Testis (tissue), 3 donors: ENCODE measurements around the gene ZBTB7C. TPM values are rescaled to one million over a fixed set of nuclear protein-coding genes. Genes with fewer than 3 reads are reported as not detected.
"Not testable (repeated sequence)": the region's sequence is repeated elsewhere in the genome, so short reads cannot be mapped to it uniquely, and the experiment has no call there.

Experiments
- DNase-seq: peaks from one replicate; pipeline ENCODE4 v3.0.0-alpha.2; 2019
- H3K27ac ChIP-seq, 2 donors: fragments of 200-600 bp; sonication (generic); one replicate each; pipeline ENCODE4 v1.5.1; 2019
- H3K27me3 ChIP-seq: fragments of 200-600 bp; sonication (generic); one replicate; pipeline ENCODE4 v1.5.1; 2019
- H3K36me3 ChIP-seq: fragments of 200-600 bp; sonication (generic); one replicate; pipeline ENCODE4 v1.5.1; 2017; ENCODE audit warnings: low read depth; ENCODE audit errors: missing control alignments
- H3K4me1 ChIP-seq: fragments of 200-600 bp; sonication (generic); one replicate; pipeline ENCODE4 v1.5.1; 2019
- H3K4me3 ChIP-seq, 2 donors: fragments of 200-600 bp; sonication (generic); one replicate each; pipeline ENCODE4 v1.5.1; 2017 to 2019
- H3K9me3 ChIP-seq: fragments of 200-600 bp; sonication (generic); one replicate; pipeline ENCODE4 v1.5.1; 2017
- POLR2A ChIP-seq: fragments of 450-650 bp; IDR thresholded peaks from one replicate; pipeline ENCODE4 v1.6.1; 2017; ENCODE audit warnings: antibody characterized with exemption, mild to moderate bottlenecking, moderate library complexity
- WGBS, 2 donors: methylation state at CpG; one replicate each; pipeline ENCODE4 v1.1.5; 2018; 5-methylcytosine and 5-hydroxymethylcytosine counted together
- intact Hi-C: fragments of 100-400 bp; cut with DNase I; formaldehyde crosslinking; loops from one replicate; pipeline ENCODE4 v1.15.1; 2023; ENCODE audit warnings: low total_unique reads
- polyA plus RNA-seq: library from polyadenylated mRNA; stranded (reverse); fragments of 350-450 nt; fragmentation: Illumina TruSeq; extraction: RNeasy Lipid Tissue Mini Kit (QIAGEN cat#74804); gene quantifications from one replicate; pipeline ENCODE4 v1.2.3, GENCODE V29; 2014; ENCODE audit warnings: low read depth, low replicate concordance; ENCODE audit not compliant: insufficient read depth
- total RNA-seq, 2 donors: library from RNA; depleted of rRNA; stranded (reverse); fragments of >200 nt; gene quantifications; one replicate each; pipeline ENCODE4 v1.2.3, GENCODE V29; 2016
- TF ChIP-seq, protein P1 (sequence below), 3 experiments: fragments of 450-650 bp in 2 of 3; fragments of 200-600 bp in 1 of 3; sonication (generic) in 1 of 3; IDR thresholded peaks; one replicate each; pipeline ENCODE4 v1.5.1; 2016 to 2019; ENCODE audit warnings: antibody characterized with exemption in 3 of 3, mild to moderate bottlenecking in 2 of 3, moderate library complexity in 1 of 3

ZBTB7C gene
- total and polyA plus RNA-seq, 3 donors from 2014 or later, result 14.1 to 65.4 (median 42.4) TPM

DNA sequence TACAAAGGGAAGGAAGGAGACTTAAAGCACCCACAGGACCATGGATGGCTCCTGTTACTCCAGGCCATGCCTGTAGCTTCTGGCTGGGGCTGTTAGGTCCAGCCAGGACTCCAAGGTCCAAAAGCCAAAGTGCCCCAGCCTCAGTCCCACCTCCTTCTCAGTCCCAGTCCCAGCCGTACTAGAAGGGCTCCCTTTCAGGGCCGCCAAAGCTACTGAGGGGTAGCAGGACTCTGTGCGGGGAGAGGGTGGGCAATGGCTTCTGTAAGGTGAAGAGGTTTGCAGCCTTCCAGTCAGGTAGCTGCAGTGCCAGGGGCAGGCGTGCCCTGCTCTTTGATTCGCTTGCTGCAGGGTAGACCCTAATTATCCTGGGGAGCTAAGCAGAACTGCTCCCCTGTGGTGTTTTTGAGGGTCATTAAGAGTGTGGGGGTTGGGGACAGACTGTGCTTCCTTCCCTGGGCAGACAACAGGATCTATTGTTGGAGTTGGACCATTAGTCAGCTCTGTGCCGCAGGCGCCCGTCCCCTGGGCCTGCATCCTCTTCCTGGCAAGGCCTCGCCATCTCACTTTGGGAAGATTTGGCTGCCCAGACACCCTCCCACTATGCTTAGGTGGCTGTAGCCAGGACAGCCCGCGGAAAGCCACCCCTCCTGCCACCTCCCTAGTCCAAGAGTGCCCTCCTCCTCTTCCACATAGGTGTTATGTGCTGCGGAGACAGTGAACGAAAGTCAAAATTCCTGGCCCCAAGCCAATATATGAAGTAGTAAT lies 118.8 kb downstream of the ZBTB7C start:
- Histone ChIP-seq H3K27me3 (no peaks in the 10 kb centered on the region), H3K9me3 (no peaks in the 10 kb centered on the region), H3K27ac (no peak overlapping the region), H3K36me3 (no peaks in the 10 kb centered on the region), H3K4me3 (no peak overlapping the region), H3K4me1 (no peaks in the 10 kb centered on the region)
- DNase-seq, result peak; percentile 16
- intact Hi-C loops, result no loop called here
- 69 to 81% methylated on average over 9 to 13 of the region's 13 CpGs for WGBS, 2 donors
- TF ChIP-seq, protein P1, sequence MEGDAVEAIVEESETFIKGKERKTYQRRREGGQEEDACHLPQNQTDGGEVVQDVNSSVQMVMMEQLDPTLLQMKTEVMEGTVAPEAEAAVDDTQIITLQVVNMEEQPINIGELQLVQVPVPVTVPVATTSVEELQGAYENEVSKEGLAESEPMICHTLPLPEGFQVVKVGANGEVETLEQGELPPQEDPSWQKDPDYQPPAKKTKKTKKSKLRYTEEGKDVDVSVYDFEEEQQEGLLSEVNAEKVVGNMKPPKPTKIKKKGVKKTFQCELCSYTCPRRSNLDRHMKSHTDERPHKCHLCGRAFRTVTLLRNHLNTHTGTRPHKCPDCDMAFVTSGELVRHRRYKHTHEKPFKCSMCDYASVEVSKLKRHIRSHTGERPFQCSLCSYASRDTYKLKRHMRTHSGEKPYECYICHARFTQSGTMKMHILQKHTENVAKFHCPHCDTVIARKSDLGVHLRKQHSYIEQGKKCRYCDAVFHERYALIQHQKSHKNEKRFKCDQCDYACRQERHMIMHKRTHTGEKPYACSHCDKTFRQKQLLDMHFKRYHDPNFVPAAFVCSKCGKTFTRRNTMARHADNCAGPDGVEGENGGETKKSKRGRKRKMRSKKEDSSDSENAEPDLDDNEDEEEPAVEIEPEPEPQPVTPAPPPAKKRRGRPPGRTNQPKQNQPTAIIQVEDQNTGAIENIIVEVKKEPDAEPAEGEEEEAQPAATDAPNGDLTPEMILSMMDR (IDR thresholded peaks at IDR 0.05), result no peak
- TF ChIP-seq POLR2A, result no peak

DNA sequence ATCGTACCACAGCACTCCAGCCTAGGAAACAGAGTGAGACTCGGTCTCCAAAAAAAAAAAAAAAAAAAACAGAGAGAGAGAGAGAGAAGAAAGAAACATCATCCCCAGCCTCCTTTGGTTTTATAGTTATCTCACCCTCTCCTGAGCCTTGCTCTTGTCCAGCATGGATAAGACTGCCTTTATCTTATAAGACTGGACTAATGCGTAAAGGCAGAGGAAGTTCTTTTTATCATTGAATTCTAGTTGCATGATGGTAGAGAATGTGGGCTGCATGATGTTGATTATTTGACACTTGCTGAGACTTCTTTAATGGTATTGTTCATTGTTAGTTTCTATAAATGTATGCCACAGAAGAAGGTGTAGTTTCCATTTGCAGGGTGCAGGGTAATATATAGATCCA lies 124.4 kb downstream of the ZBTB7C start:
- Histone ChIP-seq H3K36me3 (no peaks in the 10 kb centered on the region), H3K27me3 (no peaks in the 10 kb centered on the region), H3K9me3 (no peaks in the 10 kb centered on the region), H3K4me3 (no peak overlapping the region), H3K4me1 (no peaks in the 10 kb centered on the region), H3K27ac (no peak overlapping the region)
- intact Hi-C loops, result no loop called here
- 88 to 93% methylated on average over 3 of the region's 3 CpGs for WGBS, 2 donors
- TF ChIP-seq, protein P1 (IDR thresholded peaks at IDR 0.05), result no peak
- no peak for TF ChIP-seq POLR2A
- DNase-seq, result no peak

DNA sequence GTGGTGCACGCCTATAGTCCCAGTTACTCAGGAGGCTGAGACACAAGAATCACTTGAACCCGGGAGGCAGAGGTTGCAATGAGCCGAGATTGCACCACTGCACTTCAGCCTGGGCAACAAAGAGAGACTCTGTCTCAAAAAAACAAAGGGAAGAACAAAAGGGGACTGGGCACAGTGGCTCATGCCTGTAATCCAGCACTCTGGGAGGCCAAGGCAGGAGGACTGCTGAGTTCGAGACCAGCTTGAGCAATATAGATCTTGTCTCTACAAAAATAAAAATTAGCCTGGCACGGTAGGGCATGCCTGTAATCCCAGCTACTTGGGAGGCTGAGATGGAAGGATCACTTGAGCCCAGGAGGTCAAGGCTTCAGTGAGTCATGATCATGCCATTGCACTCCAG lies 125.2 kb downstream of the ZBTB7C start:
- H3K36me3 ChIP-seq, H3K27ac ChIP-seq, H3K4me1 ChIP-seq, DNase-seq, H3K27me3 ChIP-seq, H3K9me3 ChIP-seq, intact Hi-C loops, H3K4me3 ChIP-seq: not testable (repeated sequence)
- WGBS, 2 donors, result 94% methylated on average over 5 of the region's 5 CpGs

DNA sequence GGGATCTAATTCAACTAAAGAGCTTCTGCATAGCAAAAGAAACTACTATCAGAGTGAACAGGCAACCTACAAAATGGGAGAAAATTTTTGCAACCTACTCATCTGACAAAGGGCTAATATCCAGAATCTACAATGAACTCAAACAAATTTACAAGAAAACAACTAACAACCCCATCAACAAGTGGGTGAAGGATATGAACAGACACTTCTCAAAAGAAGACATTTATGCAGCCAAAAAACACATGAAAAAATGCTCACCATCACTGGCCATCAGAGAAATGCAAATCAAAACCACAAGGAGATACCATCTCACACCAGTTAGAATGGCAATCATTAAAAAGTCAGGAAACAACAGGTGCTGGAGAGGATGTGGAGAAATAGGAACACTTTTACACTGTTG lies 127.7 kb downstream of the ZBTB7C start:
- H3K27me3 ChIP-seq, H3K27ac ChIP-seq, intact Hi-C loops, H3K36me3 ChIP-seq, DNase-seq, H3K9me3 ChIP-seq, H3K4me3 ChIP-seq, H3K4me1 ChIP-seq: not testable (repeated sequence)

DNA sequence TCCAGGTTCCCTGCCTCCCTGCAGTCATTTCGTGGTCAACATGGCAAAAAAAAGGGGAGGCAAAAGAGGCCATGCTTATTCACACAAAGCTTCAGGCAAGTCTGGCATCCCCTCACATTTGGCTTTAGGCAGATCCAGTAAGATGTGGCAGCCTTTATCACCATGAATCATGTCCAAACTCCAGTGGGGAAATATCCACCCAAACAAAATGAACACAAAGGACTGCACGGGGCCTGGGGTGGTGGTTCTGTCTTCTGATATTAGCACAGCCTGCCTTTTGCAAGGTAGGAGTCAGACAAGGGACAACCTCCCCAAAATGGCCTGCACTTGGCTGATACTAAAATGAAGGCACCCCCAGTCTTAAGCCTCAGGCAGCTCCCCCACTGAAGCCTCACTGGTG lies 129.9 kb downstream of the ZBTB7C start:
- Histone ChIP-seq H3K9me3 (no peaks in the 10 kb centered on the region), H3K4me3 (no peak overlapping the region), H3K4me1 (no peaks in the 10 kb centered on the region), H3K27me3 (no peaks in the 10 kb centered on the region), H3K36me3 (no peaks in the 10 kb centered on the region), H3K27ac (no peak overlapping the region)
- intact Hi-C loops, result no loop called here
- 78 to 82% methylated on average over 2 of the region's 2 CpGs for WGBS, 2 donors
- no peak for TF ChIP-seq POLR2A
- TF ChIP-seq, protein P1 (IDR thresholded peaks at IDR 0.05), result no peak
- DNase-seq, result no peak

DNA sequence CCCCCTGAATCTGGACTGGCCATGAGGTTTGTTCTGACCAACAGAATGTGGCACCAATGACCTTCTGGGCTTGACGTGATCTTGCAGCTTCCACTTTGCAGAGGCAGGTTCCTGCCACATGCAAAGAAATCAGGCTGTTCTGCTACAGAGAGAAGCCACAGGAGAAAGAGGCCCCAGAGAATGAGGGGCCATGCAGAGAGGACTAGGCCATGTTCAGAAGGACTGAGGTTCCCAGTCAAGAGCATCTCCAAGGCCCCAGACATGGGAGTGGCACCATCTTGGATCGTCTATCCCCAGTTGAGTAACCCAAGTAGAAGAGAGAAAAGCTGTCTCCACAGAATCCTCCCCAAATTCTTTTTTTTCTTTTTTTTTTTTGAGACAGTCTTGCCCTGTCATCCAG lies 131.1 kb downstream of the ZBTB7C start:
- no peaks in the 10 kb centered on the region for H3K36me3 ChIP-seq
- H3K27me3 ChIP-seq, result no peaks in the 10 kb centered on the region
- H3K27ac ChIP-seq, result no peak overlapping the region
- H3K4me3 ChIP-seq, result no peak overlapping the region
- no peaks in the 10 kb centered on the region for H3K9me3 ChIP-seq
- no peak for DNase-seq
- 88 to 96% methylated on average over 2 of the region's 2 CpGs for WGBS, 2 donors
- no peaks in the 10 kb centered on the region for H3K4me1 ChIP-seq
- TF ChIP-seq, protein P1 (IDR thresholded peaks at IDR 0.05), result no peak
- intact Hi-C loops, result no loop called here
